Brain microvascular endothelial cell (primary cell): Measurements from ENCODE around the gene SPTBN5.

Experiments
- DNase-seq: peaks from one replicate; pipeline ENCODE4 v3.0.0-alpha.2; 2020
- H3K27ac ChIP-seq: fragments of 250-450 bp; sonication (Bioruptor Pico); 2 replicates; pipeline ENCODE4 v1.5.1; 2020; ENCODE audit warnings: mild to moderate bottlenecking, moderate library complexity
- H3K27me3 ChIP-seq: fragments of 250-450 bp; sonication (Bioruptor Pico); replicated peaks from 2 replicates; pipeline ENCODE4 v1.5.1; 2020; ENCODE audit warnings: mild to moderate bottlenecking
- H3K36me3 ChIP-seq: fragments of 250-450 bp; sonication (Bioruptor Pico); replicated peaks from 2 replicates; pipeline ENCODE4 v1.5.1; 2020; ENCODE audit warnings: mild to moderate bottlenecking
- H3K4me3 ChIP-seq: 2 replicates; pipeline ENCODE4 v1.5.1; 2011; ENCODE audit warnings: low read depth, mild to moderate bottlenecking, control low read depth, low read length, moderate library complexity
- CTCF ChIP-seq: IDR thresholded peaks from 2 replicates; pipeline ENCODE4 v1.5.1; 2011; ENCODE audit warnings: low read depth, mild to moderate bottlenecking, moderate library complexity, low read length, control low read depth, inconsistent platforms; ENCODE audit errors: missing control alignments
- in situ Hi-C: cut with HindIII; loops from 2 replicates; pipeline ENCODE4 v1.10.0; 2017; ENCODE audit warnings: low sequenced_read_pairs, low pct_ligation_motif_present

Gene SPTBN5

DNA sequence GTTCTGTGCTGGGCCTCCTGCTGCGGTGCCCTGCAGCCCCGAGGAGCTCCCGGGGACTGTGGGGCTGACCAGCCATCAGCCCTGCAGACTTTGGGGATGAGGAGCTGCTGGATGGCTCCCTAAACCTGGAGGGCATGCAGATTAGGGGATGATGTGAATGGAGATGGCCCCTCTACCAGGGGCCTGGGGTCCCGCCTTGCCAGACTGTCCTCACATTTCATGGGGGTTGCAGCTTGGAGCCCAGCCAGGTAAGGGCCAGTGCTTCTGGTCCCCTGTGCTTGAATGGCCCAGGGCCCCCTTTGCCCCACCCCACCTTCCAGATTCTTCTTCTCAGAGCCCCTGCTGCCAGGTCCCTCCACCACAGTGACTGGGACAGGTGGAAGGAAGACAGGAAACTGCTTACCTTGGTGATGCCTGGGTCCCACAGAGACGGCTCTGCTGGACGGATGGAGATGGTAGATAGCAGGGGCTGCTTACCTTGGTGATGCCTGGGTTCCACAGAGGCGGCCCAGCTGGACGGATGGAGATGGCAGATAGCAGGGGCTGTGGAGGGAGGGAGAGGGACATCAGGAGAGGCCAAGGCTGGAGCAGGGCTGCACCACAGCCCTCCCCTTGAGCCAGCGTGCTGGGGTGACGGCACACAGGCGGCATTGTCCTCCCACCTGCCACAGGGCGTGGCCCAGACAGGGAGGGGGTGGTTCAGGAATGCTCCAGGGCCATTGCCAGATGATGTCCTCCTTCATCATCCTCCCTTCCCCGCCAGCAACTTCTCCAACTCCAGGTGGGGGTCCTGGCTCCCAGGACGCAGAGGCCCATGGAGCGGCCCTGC, at the start of gene SPTBN5:
Gene SPTBN5, minus strand, starts transcription at position 632 of the 829 bp plus-strand sequence. Its CDS starts 556 bp downstream, at position 76.
- no peak for DNase-seq
- Histone ChIP-seq H3K36me3 (no peaks in the 10 kb centered on the region), H3K27ac (no peak within 1 kb of the TSS), H3K27me3 (no peaks in the 10 kb centered on the region), H3K4me3 (peak within 1 kb of the TSS; percentile 24)
- TF ChIP-seq CTCF: no peak
- in situ Hi-C loops: no loop called here

DNA sequence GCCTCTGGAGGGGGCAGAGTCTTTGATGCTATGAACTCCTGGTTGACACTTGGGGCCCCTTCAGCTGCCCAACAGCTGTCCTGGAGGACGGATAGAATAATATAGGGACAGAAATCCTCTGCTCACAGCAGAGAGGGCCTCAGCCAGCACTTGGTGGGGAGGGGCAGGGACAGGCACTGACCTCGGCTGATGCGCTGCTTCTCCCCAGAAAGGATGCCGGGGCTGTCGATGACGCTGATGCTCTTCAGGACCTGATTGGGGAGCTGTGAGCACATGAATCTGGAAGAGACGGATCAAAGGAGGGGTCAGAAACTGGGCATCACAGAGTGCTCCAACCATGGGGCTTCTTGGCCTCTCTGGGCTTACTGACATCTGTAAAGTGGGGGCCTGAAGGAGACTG, 49.0 kb upstream of the SPTBN5 start:
- Histone ChIP-seq H3K27me3 (no peaks in the 10 kb centered on the region), H3K4me3 (no peak overlapping the region), H3K27ac (no peak overlapping the region), H3K36me3 (peaks cover 2% of the 10 kb centered on the region)
- no peak for DNase-seq
- no peak for TF ChIP-seq CTCF
- in situ Hi-C loops: no loop called here

GRCh38 chr15:41941644-41942415, 48.0 kb upstream of the SPTBN5 start:
- H3K36me3 ChIP-seq: peaks cover 2% of the 10 kb centered on the region
- no peaks in the 10 kb centered on the region for H3K27me3 ChIP-seq
- in situ Hi-C loops: no loop called here
- H3K4me3 ChIP-seq: no peak overlapping the region
- DNase-seq: no peak
- no peak for TF ChIP-seq CTCF
- H3K27ac ChIP-seq: no peak overlapping the region

- Histone ChIP-seq H3K27me3 (no peaks in the 10 kb centered on the region), H3K4me3 (no peak overlapping the region), H3K27ac (peak overlapping the region; percentile 48), H3K36me3 (peaks cover 2% of the 10 kb centered on the region)
- in situ Hi-C loops: no loop called here
- peak; percentile 59 for DNase-seq
- no peak for TF ChIP-seq CTCF
These were observed 46.6 kb upstream of the SPTBN5 start for GRCh38 chr15:41940441-41940857.

DNA sequence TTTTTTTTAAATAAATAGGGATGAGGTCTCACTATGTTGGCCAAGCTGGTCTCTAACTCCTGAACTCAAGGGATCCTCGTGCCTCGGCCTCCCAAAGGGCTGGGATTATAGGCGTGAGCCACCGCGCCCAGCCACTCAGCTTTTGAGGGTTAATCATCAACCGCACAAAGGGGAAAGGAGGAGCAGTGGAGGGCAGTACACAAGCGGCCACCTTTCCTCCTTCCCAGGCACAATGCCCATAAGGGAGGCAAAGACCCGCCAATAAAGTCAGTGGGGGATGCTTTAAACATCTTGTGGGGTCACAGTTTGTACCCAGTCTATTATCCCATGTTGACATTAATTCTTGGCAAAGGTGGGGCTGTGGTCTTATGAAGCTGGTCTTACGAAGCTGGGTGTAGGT, 46.1 kb upstream of the SPTBN5 start:
- peaks cover 2% of the 10 kb centered on the region for H3K36me3 ChIP-seq
- no peak for TF ChIP-seq CTCF
- no peak for DNase-seq
- in situ Hi-C loops: no loop called here
- H3K4me3 ChIP-seq: no peak overlapping the region
- no peaks in the 10 kb centered on the region for H3K27me3 ChIP-seq
- H3K27ac ChIP-seq: peak overlapping the region; percentile 48
